Activated CD4-positive, alpha-beta T cell treated with anti-CD3 and anti-CD28 coated beads, Interleukin-2, amount 50 U/mL, for 16 hours (primary cell): ENCODE measurements around the gene LZTR1.
A peak's percentile ranks its signal among the peaks of the same experiment; 100 is the strongest.
"Not testable (repeated sequence)": the region's sequence is repeated elsewhere in the genome, so short reads cannot be mapped to it uniquely, and the experiment has no call there.

Source experiments
- DNase-seq: peaks from one replicate; pipeline ENCODE4 v3.0.0-alpha.2; 2020

The LZTR1 gene

DNA sequence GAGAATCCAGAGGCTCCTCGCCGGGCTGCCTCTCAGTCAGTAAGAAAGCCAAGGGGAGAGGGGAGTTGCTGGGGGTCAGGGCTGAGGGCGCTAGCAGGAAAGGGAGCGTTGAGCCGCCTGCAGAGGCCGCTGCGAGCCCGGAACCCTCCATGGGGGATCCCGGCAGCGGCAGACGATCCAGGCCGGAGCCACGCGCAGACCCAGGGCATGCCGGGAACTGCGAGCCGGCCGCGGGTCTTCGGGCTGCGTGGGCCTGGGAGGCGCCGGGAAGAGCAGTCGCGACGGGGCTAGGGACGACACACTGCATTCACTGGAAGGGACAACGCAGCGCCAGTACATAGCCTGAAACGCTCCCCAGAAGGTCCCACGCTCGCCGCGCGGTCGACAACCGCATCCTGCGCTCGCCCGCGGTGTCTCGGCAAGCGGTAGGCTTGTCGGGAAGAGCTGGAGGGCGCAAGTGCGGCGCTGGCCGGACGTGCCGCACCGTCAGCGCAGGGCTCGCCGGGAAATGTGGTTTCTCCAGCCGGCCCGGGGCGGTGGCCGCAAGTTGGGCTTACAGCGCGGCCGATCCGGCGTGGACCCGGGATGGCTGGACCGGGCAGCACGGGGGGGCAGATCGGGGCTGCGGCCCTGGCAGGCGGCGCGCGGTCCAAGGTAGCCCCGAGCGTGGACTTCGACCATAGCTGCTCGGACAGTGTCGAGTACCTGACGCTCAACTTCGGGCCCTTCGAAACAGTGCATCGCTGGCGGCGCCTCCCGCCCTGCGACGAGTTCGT lies at the start of gene LZTR1:
Gene LZTR1 (plus strand): TSS at position 511 of the 776 bp plus-strand sequence. CDS start 75 bp downstream, at position 586.
- peak; percentile 76 for DNase-seq

GRCh38 chr22:20933910-20934309 lies 48.2 kb upstream of the LZTR1 start:
- DNase-seq: no peak

DNA sequence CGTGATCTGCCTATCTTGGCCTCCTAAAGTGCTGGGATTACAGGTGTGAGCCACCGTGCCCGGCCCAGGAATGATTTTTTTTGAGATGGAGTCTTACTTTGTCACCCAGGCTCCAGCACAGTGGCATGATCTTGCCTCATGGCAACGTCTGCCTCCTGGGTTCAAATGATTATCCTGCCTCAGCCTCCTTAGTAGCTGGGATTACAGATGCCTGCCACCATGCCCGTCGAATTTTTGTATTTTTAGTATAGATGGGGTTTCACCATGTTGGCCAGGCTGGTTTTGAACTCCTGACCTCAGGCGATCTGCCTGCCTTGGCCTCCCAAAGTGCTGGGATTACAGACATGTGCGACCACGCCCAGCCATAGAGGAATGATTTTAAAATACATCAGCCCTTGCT lies 47.0 kb upstream of the LZTR1 start:
- not testable (repeated sequence) for DNase-seq

- DNase-seq: not testable (repeated sequence)
Measured at GRCh38 chr22:20935780-20936539, 46.1 kb upstream of the LZTR1 start.

DNA sequence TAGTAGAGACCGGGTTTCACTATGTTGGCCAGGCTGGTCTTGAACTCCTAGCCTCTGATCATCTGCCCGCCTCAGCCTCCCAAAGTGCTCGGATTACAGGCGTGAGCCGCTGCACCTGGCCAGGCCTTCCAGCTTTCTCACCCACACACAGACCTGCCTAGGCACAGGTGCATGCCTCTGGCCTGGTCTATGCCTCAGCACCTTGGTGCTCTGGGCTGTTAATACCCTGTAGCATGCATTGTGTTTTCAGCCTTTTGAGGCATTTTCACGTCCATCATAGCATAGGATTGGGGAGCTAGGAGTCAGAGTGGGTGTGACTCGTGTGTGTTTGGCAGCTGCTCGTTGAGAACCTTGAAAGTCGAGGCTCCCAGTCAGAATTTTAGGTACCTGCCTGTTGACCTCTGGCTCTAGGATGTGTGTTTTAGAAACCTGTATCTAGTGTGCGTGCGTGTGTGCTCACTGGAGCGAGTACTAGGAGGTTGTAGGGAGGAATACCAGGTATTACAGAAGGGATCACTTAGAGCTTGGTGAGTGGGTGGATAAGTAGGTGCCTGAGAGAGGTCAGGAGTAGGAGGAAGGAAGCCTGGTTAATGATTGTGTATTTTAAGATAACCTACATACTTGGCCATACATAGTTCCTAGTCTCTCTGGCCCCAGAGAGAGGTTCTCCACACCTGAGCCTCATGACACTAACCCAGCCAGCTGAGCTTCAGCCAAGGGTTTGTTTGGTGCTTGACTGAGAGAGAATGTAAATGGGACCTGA lies 44.9 kb upstream of the LZTR1 start:
- no peak for DNase-seq

GRCh38 chr22:20937794-20938671 lies 44.1 kb upstream of the LZTR1 start:
- DNase-seq: no peak

DNA sequence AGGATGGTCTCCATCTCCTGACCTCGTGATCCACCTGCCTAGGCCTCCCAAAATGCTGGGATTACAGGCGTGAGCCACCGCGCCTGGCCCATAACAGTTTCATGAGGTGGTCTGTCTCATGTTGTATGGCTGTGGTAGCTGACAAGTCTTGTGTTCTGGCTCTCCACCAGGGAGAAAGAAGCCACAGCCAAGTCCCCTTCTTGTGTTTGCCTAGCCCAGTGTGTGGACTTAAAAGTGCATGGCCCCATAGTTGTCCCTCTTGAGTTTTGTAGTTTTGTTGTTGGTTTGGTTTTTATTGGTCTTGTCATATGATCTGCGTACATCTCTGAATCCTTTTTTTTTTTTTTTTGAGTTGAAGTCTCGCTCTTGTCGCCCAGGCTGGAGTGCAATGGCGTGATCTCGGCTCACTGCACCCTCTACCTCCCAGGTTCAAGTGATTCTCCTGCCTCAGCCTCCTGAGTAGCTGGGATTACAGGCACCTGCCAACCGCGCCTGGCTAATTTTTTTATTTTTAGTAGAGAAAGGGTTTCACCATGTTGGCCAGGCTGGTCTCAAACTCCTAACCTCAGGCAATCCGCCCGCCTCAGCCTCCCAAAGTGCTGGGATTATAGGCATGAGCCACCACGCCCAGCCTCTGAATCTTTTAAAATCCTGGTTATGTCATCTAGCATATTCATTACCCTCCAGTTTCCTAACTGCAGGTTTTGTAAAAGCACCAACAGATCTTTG lies 42.5 kb upstream of the LZTR1 start:
- not testable (repeated sequence) for DNase-seq

DNA sequence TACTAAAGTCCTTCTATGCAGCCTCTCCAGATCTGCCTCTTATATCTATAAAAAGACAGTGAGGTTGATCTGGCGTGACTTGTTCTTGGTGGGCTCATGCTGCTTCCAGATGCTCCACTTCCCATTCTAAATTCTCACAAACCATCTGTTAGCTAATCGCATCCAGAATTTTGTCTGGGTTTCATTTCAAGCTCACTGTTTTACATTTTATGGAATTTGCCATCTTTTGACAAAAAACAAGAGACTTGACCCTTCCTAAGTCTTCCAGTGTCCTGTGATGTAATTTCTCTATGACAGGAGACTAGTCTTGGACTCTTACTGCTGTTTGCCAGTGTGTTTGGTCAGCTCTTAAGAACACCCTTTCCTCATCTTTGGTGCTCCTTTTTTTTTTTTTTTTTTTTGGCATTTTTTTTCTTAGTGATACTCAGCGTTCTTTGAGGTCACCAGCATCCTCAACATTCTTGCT lies 41.9 kb upstream of the LZTR1 start:
- DNase-seq: no peak

- no peak for DNase-seq
Measured at GRCh38 chr22:20940904-20941385, 41.2 kb upstream of the LZTR1 start.

DNA sequence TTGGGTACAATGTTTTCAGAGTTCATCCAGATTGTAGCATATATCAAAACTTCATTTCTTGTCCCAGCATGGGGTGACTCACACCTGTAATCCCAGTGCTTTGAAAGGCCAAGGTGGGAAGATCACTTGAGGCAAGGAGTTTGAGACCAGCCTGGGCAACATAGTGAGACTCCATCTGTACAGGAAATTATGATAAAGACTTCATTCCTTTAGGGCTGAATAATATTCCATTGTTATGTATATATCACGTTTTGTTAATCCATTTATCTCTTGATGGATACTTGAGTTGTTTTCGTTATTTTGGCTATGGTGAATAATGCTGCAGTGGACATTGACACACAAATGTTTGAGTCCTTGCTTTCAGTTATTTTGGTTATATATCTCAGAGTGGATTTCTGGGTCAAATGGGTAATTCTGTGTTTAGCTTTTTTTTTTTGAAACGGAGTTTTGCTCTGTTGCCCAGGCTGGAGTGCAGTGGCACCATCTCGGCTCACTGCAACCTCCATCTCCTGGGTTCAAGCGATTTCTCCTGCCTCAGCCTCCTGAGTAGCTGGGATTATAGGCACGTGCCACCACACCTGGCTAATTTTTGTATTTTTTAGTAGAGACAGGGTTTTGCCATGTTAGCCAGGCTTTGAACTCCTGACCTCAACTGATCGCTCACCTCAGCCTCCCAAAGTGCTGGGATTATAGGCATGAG lies 39.7 kb upstream of the LZTR1 start:
- DNase-seq: not testable (repeated sequence)

- no peak for DNase-seq
Measured at GRCh38 chr22:20943104-20943933, 38.8 kb upstream of the LZTR1 start.

DNA sequence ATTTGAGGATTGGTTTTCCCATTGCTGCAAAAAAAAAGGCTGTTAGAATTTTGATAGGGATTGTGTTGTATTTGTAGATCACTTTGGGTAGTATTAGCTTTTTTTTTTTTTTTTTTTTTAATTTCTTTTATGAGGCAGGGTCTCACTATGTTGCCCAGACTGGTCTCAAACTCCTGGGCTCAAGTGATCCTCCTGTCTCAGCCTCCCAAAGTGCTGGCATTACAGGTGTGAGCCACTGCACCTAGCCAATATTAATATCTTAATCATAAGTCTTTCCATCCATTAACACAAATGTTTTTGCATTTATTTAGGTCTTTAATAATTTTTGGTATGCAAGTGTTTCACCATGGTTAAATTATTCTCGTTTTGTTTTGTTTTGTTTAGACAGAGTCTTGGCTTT lies 38.1 kb upstream of the LZTR1 start:
- no peak for DNase-seq

GRCh38 chr22:20945578-20945934 lies 36.5 kb upstream of the LZTR1 start:
- no peak for DNase-seq

GRCh38 chr22:20946080-20946986 lies 35.8 kb upstream of the LZTR1 start:
- no peak for DNase-seq

- DNase-seq: no peak
Measured at GRCh38 chr22:20946991-20947390, 35.1 kb upstream of the LZTR1 start.

GRCh38 chr22:20948450-20948849 lies 33.6 kb upstream of the LZTR1 start:
- no peak for DNase-seq

DNA sequence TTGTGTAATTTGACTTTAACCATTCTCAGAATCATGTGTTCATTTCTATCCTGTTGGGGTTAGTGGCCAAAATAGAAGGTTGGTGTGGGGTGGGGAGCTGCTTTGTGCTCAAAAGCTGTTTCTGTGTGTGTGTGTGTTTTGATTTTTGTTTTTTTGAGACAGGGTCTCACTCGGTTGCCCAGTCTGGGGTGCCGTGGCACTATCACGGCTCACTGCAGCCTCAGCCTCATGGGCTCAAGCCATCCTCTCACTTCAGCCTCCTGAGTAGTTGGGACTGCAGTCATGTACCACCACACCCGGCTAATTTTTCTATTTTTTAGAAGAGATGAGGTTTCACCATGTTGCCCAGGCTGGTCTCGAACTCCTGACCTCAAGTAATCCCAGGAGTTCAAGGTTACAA lies 33.1 kb upstream of the LZTR1 start:
- no peak for DNase-seq

- DNase-seq: no peak
Measured at GRCh38 chr22:20949698-20950183, 32.4 kb upstream of the LZTR1 start.
